SU-DHL-6 (cell line): ENCODE data around the gene ATP8A2.

Source experiments
- H2AFZ ChIP-seq: fragments of 200-600 bp; sonication (generic); 2 replicates; pipeline ENCODE4 v1.6.1; 2014; ENCODE audit warnings: low read depth, mild to moderate bottlenecking, moderate library complexity, mixed read lengths, antibody characterized with exemption, low read length; ENCODE audit not compliant: severe bottlenecking
- H3F3A ChIP-seq: fragments of 200-600 bp; shearing (Covaris generic); 2 replicates; pipeline ENCODE4 v1.6.0; 2016; ENCODE audit warnings: antibody characterized with exemption, mild to moderate bottlenecking; ENCODE audit not compliant: insufficient read depth
- H3K27ac ChIP-seq: fragments of 200-600 bp; sonication (generic); 2 replicates; pipeline ENCODE4 v1.5.1; 2016; ENCODE audit warnings: low read depth, mild to moderate bottlenecking, low read length, moderate library complexity, mixed read lengths
- H3K27me3 ChIP-seq: fragments of 200-600 bp; sonication (generic), shearing (Covaris generic); 2 replicates; pipeline ENCODE4 v1.6.0; 2014; ENCODE audit warnings: mild to moderate bottlenecking, low read length
- H3K36me3 ChIP-seq: fragments of 200-600 bp; sonication (generic); 2 replicates; pipeline ENCODE4 v1.6.1; 2014; ENCODE audit warnings: mild to moderate bottlenecking, low read length, mixed read lengths
- H3K4me2 ChIP-seq: fragments of 300-600, 200-600 bp; shearing (Covaris generic), sonication (generic); 2 replicates; pipeline ENCODE4 v1.6.0; 2014; ENCODE audit warnings: low read length, low read depth, mild to moderate bottlenecking; ENCODE audit not compliant: poor library complexity, severe bottlenecking
- H3K4me3 ChIP-seq: fragments of 200-600 bp; sonication (generic); 2 replicates; pipeline ENCODE4 v1.5.1; 2014; ENCODE audit warnings: antibody characterized with exemption, low read length, mild to moderate bottlenecking, mixed read lengths; ENCODE audit not compliant: insufficient read depth, poor library complexity, severe bottlenecking
- H3K79me2 ChIP-seq: fragments of 200-600 bp; sonication (generic); 2 replicates; pipeline ENCODE4 v1.6.1; 2014; ENCODE audit warnings: mild to moderate bottlenecking, low read length, moderate library complexity; ENCODE audit not compliant: insufficient read depth
- H3K9ac ChIP-seq: fragments of 200-600 bp; sonication (generic); 2 replicates; pipeline ENCODE4 v1.7.0; 2014; ENCODE audit warnings: mild to moderate bottlenecking, low read length
- H3K9me2 ChIP-seq: fragments of 200-600 bp; sonication (generic); replicated peaks from 2 replicates; pipeline ENCODE4 v1.6.1; 2014; ENCODE audit warnings: low read length; ENCODE audit not compliant: insufficient read depth
- H3K9me3 ChIP-seq: fragments of 200-600 bp; sonication (generic); 2 replicates; pipeline ENCODE4 v1.6.1; 2014; ENCODE audit warnings: low read length, mixed read lengths; ENCODE audit not compliant: insufficient read depth
- H4K20me1 ChIP-seq: fragments of 200-600 bp; sonication (generic); 2 replicates; pipeline ENCODE4 v1.6.1; 2014; ENCODE audit warnings: low read depth, mild to moderate bottlenecking, antibody characterized with exemption, low read length, moderate library complexity, mixed read lengths
- EZH2phosphoT487 ChIP-seq: fragments of 200-600 bp; sonication (generic), shearing (Covaris generic); conservative IDR thresholded peaks from 2 replicates; pipeline ENCODE4 v1.6.1; 2018; ENCODE audit warnings: mild to moderate bottlenecking, antibody characterized with exemption, low read length, moderate library complexity, mixed read lengths
- TF ChIP-seq, protein P1 (sequence below): fragments of 200-600 bp; sonication (generic); IDR thresholded peaks from one replicate; pipeline ENCODE4 v1.5.1; 2017; ENCODE audit warnings: antibody characterized with exemption, mild to moderate bottlenecking, low read length, moderate library complexity; ENCODE audit not compliant: insufficient read depth, poor library complexity, severe bottlenecking

Gene ATP8A2

DNA sequence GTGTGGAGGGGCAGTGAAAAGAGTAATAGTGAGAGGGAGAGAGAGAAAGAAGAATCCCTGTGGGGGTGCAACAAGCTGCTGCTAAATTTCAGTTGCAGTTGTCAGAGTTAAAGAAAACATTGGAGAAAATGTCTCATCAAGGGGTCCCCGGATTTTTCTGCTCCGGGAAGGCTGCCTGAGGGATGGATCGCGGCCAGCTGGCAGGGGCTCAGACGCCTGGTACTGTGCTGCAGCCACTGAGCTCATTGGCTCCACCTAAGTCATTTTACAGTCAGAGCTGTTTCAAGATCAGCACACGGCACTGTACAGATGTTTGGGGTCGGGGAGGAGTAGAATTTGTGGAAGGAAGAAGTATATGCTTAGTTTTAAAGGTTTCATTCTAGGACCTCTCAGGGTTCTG, 573.8 kb downstream of the ATP8A2 start:
- H3K27me3 ChIP-seq, result no peaks in the 10 kb centered on the region; the same call in 1 of the 2 replicates
- no peak overlapping the region for H3K9ac ChIP-seq
- no peak overlapping the region for H3K4me3 ChIP-seq
- no peaks in the 10 kb centered on the region for H3K9me3 ChIP-seq
- no peaks in the 10 kb centered on the region for H3K9me2 ChIP-seq
- H4K20me1 ChIP-seq, result no peaks in the 10 kb centered on the region
- no peak overlapping the region for H3K27ac ChIP-seq
- no peak overlapping the region for H2AFZ ChIP-seq
- no peaks in the 10 kb centered on the region for H3K36me3 ChIP-seq
- H3K4me2 ChIP-seq, result no peak overlapping the region
- no peaks in the 10 kb centered on the region for H3F3A ChIP-seq
- TF ChIP-seq, protein P1, sequence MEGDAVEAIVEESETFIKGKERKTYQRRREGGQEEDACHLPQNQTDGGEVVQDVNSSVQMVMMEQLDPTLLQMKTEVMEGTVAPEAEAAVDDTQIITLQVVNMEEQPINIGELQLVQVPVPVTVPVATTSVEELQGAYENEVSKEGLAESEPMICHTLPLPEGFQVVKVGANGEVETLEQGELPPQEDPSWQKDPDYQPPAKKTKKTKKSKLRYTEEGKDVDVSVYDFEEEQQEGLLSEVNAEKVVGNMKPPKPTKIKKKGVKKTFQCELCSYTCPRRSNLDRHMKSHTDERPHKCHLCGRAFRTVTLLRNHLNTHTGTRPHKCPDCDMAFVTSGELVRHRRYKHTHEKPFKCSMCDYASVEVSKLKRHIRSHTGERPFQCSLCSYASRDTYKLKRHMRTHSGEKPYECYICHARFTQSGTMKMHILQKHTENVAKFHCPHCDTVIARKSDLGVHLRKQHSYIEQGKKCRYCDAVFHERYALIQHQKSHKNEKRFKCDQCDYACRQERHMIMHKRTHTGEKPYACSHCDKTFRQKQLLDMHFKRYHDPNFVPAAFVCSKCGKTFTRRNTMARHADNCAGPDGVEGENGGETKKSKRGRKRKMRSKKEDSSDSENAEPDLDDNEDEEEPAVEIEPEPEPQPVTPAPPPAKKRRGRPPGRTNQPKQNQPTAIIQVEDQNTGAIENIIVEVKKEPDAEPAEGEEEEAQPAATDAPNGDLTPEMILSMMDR, result no peak
- TF ChIP-seq EZH2phosphoT487, result no peak
- H3K79me2 ChIP-seq, result no peaks in the 10 kb centered on the region

DNA sequence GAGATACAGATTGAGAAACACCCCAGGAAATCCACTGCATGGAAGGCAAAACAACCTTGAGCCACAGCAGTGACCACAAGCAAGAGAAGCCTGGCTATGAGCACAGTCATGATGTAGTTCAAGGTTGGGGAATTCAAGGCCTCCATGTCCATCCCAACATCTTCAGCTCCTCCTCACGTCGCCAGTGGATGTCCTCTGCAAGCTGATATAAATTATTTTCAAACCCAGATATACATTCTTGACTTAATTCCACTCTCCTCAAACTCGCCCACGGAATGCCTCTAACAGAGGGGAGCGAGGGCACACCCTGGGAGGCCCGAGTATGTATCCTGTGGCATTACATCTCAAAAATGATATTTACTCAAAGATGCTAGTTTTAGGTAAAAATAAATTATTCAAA, 574.5 kb downstream of the ATP8A2 start:
- no peak overlapping the region for H3K27ac ChIP-seq
- H3F3A ChIP-seq, result no peaks in the 10 kb centered on the region
- no peak overlapping the region for H3K4me3 ChIP-seq
- H3K36me3 ChIP-seq, result no peaks in the 10 kb centered on the region
- H3K27me3 ChIP-seq, result no peaks in the 10 kb centered on the region; the same call in 1 of the 2 replicates
- H2AFZ ChIP-seq, result no peak overlapping the region
- H3K79me2 ChIP-seq, result no peaks in the 10 kb centered on the region
- no peak overlapping the region for H3K9ac ChIP-seq
- H4K20me1 ChIP-seq, result no peaks in the 10 kb centered on the region
- H3K9me3 ChIP-seq, result no peaks in the 10 kb centered on the region
- TF ChIP-seq EZH2phosphoT487, result no peak
- TF ChIP-seq, protein P1, result no peak
- H3K4me2 ChIP-seq, result no peak overlapping the region
- no peaks in the 10 kb centered on the region for H3K9me2 ChIP-seq

DNA sequence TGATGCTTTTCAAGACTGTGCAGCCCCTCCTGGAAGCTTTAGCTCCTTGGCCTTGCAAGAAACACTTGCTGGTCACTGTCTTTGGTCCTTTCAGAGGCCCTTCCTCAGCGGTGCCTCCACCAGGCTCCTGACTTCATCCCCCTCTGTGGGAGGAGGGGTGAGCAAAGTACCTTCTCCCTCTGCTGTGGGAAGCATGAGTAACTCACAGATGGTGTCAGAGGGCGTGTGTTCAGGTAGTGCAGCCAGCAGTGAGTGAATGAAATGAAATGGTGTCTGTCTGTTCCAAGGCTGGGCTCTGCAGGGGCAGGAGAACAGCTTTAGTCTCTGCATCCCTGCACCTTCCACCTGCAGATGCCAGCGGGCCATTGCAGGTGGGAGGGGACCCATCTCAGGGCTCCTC, 577.1 kb downstream of the ATP8A2 start:
- Histone ChIP-seq H2AFZ (no peak overlapping the region), H3K36me3 (no peaks in the 10 kb centered on the region), H3K27me3 (no peaks in the 10 kb centered on the region; the same call in 1 of the 2 replicates), H3K4me2 (no peak overlapping the region), H4K20me1 (no peaks in the 10 kb centered on the region), H3K9ac (no peak overlapping the region), H3K4me3 (no peak overlapping the region), H3F3A (no peaks in the 10 kb centered on the region), H3K9me3 (no peaks in the 10 kb centered on the region), H3K79me2 (no peaks in the 10 kb centered on the region), H3K27ac (no peak overlapping the region), H3K9me2 (no peaks in the 10 kb centered on the region)
- TF ChIP-seq, protein P1, result no peak
- no peak for TF ChIP-seq EZH2phosphoT487
